AG04450 (cell line): ENCODE data around the gene KREMEN1. TPM values are rescaled to one million over a fixed set of nuclear protein-coding genes. Genes with fewer than 3 reads are reported as not detected.

Experiments
- CTCF ChIA-PET: fragments of 300-600, 350-600 bp; formaldehyde crosslinking; extraction: SDS; loops from one replicate; lab custom pipeline; 2022; ENCODE audit warnings: antibody characterized with exemption, inconsistent platforms; lab: Charles Lee
- POLR2A ChIA-PET: fragments of 350-600 bp; formaldehyde crosslinking; extraction: SDS; loops from one replicate; lab custom pipeline; 2021; ENCODE audit warnings: antibody characterized with exemption, inconsistent platforms; lab: Yijun Ruan, JAX
- DNase-seq: peaks from one replicate; pipeline ENCODE4 v3.0.0-alpha.2; 2011; ENCODE audit warnings: low read depth, low spot score
- H3K27ac ChIP-seq: one replicate; pipeline ENCODE4 v1.5.1; 2012; ENCODE audit warnings: low read depth, low read length, control low read depth
- H3K27me3 ChIP-seq: one replicate; pipeline ENCODE4 v1.6.0; 2012; ENCODE audit warnings: low read length; ENCODE audit not compliant: control insufficient read depth, insufficient read depth
- H3K4me3 ChIP-seq: 2 replicates; pipeline ENCODE4 v1.5.1; 2011; ENCODE audit warnings: mild to moderate bottlenecking, low read depth, low read length, control low read depth
- H3K9me3 ChIP-seq: 2 replicates; pipeline ENCODE4 v1.5.1; 2012; ENCODE audit warnings: low read length; ENCODE audit not compliant: control insufficient read depth, insufficient read depth
- CTCF ChIP-seq: IDR thresholded peaks from 2 replicates; pipeline ENCODE4 v1.5.1; 2011; ENCODE audit warnings: low read depth, low read length, control low read depth, inconsistent platforms
- polyA plus RNA-seq: library from polyadenylated mRNA; depleted of rRNA; stranded (reverse); fragments of >200 nt; gene quantifications from 2 replicates; pipeline ENCODE4 v1.2.3, GENCODE V29; 2011; rRNA removed
- small RNA-seq: library from RNA; depleted of rRNA; stranded (forward); fragments of <200 nt; gene quantifications from one replicate; pipeline ENCODE3, GENCODE V24; 2012; ENCODE audit warnings: low read depth; ENCODE audit not compliant: insufficient read length

The KREMEN1 gene
- polyA plus RNA-seq, 1 experiment = 5.9 TPM

- CTCF ChIA-PET = interaction anchor here (1.4 kb wide), 1 partner anchor 29 kb away, joined by 3 read pairs; no protein-coding TSS in a partner anchor
- Histone ChIP-seq H3K27me3 (peaks cover 14% of the 10 kb centered on the region), H3K4me3 (no peak overlapping the region), H3K27ac (no peak overlapping the region), H3K9me3 (no peaks in the 10 kb centered on the region; the same call in 1 of the 2 replicates)
- POLR2A ChIA-PET = no interaction called here
- TF ChIP-seq CTCF = no peak
- DNase-seq = peak; percentile 38
Observed at GRCh38 chr22:29216873-29217666, 144.2 kb downstream of the KREMEN1 start.

Small RNA genes within 50 kb of the gene (small RNA-seq; reads per million reads assigned to genes)
- gene RNU6-1219P = not detected
- not detected for gene RNU6-810P

Other genes with a start within 250 kb of the KREMEN1 start
- gene ZNRF3, start 189.5 kb upstream of the KREMEN1 start, polyA plus RNA-seq = 1.3 and 1.4 TPM in 2 replicates
- 0.11 and 0.12 TPM in 2 replicates for gene C22orf31, start 11.2 kb upstream of the KREMEN1 start, polyA plus RNA-seq
- 1.1 and 1.6 TPM in 2 replicates for gene EMID1, start 132.9 kb downstream of the KREMEN1 start, polyA plus RNA-seq
- 9.9 and 13.8 TPM in 2 replicates for gene RHBDD3, start 194.9 kb downstream of the KREMEN1 start, polyA plus RNA-seq
- 146 and 185 TPM in 2 replicates for gene EWSR1, start 195.2 kb downstream of the KREMEN1 start, polyA plus RNA-seq
- 4.5 and 5.2 TPM in 2 replicates for gene GAS2L1, start 233.6 kb downstream of the KREMEN1 start, polyA plus RNA-seq
- gene RASL10A, start 242.7 kb downstream of the KREMEN1 start, polyA plus RNA-seq = not detected in 2 replicates